ENCODE data around the gene NOS1.

NOS1 gene

DNA sequence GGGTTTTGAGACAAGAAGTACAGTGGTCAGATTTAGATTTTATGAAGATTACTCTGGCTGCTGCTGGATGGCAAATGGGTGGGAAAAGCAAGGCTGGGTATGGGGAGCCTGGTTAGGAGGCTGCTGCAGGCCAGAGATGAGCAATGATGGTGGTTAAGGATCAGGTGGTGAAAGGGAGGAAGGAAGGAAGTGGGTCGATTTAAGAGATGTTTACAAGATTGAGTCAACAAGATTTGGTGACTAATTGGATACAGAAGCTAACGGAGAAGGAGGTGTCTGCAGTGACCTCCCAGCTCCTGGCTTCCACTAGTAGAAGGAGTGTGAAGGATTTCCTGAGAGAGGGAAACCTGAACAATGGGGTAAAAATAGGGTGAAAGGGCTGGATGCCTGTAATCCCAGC lies 18.7 kb downstream of the NOS1 start:
- DNase-seq (ENCODE audit: low spot score), result no peak
- TF ChIP-seq, protein P1, sequence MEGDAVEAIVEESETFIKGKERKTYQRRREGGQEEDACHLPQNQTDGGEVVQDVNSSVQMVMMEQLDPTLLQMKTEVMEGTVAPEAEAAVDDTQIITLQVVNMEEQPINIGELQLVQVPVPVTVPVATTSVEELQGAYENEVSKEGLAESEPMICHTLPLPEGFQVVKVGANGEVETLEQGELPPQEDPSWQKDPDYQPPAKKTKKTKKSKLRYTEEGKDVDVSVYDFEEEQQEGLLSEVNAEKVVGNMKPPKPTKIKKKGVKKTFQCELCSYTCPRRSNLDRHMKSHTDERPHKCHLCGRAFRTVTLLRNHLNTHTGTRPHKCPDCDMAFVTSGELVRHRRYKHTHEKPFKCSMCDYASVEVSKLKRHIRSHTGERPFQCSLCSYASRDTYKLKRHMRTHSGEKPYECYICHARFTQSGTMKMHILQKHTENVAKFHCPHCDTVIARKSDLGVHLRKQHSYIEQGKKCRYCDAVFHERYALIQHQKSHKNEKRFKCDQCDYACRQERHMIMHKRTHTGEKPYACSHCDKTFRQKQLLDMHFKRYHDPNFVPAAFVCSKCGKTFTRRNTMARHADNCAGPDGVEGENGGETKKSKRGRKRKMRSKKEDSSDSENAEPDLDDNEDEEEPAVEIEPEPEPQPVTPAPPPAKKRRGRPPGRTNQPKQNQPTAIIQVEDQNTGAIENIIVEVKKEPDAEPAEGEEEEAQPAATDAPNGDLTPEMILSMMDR (IDR thresholded peaks at IDR 0.05; ENCODE audit: extremely low read depth, missing control alignments), result no peak

DNA sequence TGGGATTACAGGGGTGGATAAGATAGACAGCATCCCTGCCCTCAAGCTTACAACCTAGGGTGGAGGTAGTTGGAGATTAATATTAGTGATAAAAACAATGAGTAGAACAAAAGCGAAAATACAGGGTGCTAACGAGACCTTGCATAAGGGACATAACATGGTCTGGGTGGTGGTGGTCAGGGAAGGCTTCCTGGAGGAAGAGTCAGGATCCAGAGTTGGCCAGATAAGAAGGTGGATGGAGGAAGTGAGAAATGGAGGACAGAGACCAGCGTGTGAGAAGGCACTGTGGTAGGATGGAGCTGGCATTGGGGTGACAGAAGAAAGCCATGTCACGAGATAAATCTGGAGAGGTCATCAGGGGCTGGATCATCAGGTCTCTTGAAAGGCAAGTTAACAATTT lies 19.2 kb downstream of the NOS1 start:
- no peak for DNase-seq (ENCODE audit: low spot score)
- TF ChIP-seq, protein P1 (IDR thresholded peaks at IDR 0.05; ENCODE audit: extremely low read depth, missing control alignments), result no peak

DNA sequence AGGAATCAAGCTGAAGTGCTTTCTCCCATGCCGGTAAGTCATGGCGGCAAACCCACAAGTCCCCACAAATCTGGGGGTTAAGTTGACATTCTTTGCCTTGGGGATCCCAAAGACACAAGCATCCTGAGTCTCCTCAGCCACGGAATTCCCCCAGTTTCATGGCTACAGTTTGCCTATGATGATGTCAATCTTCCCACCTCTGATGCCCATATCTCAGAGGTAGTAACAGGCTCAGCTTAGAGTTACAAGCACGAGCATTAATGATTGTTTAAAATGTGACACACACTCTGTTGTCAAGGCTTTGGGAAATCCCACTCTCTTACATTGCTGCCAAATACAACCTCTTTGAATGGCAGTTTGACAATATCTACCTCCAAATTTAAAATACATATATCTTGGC lies 22.3 kb downstream of the NOS1 start:
- TF ChIP-seq, protein P1 (IDR thresholded peaks at IDR 0.05; ENCODE audit: extremely low read depth, missing control alignments), result no peak
- no peak for DNase-seq (ENCODE audit: low spot score)

DNA sequence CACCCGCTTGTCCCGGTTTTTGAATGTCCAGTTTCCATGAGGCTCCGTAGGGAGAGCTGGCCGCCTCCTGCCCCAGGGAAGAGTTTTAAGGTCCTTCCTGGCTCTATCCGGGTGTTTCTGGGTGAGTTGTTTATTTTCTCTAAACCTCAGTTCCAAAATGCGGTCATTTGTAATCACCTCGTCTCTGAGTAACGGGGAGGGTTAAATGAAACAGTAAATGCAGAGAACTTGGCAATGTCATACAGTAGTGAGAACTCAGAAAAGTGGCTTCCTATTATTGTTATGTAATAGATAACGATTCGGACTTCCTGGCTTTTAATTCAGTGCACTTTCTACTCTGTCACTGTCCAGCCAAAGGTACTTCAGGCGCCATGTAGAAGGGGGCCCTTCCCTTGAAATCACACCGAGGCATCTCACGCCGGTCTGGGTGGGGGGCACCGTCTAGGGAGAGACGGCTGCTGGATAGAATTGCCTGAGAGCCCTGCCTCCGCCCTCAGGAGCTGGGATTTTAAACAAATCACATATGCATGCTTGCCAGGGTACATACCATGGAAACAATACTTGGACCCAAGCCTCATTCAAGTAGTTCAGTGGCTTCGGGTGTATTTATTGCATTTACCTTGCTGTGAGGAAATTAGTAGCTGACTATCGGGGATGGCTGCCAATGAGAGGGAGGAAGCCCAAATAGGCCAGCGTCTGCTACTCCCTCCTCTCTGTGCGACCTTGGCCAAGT lies 26.4 kb downstream of the NOS1 start:
- TF ChIP-seq, protein P1 (IDR thresholded peaks at IDR 0.05; ENCODE audit: extremely low read depth, missing control alignments), result no peak
- no peak for DNase-seq (ENCODE audit: low spot score)

DNA sequence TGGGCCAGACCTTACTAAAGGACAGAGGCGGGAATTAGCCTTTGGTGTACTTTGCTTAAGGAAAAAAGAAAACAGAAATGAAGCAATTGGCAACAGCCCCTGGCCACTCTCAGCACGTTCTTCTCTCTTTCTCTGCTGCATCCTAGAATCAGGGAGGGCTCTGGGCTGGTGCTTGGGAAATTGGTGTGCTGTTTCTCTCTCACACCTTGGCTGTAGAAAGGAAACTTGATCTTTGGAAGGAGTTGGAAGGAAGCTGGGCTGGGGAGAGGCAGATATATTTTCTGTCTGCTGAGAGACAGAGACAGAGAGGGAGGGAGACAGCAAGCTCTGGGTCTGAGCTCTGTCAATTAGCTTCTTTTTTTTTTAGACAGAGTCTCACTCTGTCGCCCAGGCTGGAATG lies 27.4 kb downstream of the NOS1 start:
- DNase-seq (ENCODE audit: low spot score), result no peak
- TF ChIP-seq, protein P1 (IDR thresholded peaks at IDR 0.05; ENCODE audit: extremely low read depth, missing control alignments), result no peak

DNA sequence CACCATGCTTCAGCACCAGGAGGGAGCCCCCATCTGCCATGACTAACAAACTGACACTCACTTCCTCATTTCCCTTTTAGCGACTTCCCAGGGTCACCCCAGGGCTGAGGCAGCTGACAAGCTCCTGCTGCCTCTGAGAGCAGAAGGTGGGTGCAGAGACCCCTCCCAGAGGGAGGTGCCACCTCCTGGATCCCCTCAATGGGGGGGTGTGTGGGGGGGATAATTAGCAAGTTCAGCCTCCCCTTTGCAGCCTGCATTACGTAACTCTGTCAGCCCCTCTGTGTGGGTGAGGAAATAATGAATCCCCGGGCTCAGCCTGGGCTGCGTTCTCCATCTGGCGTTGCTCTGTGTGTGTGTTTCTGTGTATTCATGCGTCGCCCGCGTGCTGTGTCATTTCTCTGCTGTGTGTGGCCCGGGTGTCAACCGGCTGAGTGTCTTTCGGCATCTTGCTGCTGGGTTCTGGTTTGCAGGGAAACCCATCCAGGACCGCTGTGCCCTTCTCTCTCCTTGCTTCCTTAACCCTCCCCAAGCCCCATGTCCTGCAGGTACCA lies 28.0 kb downstream of the NOS1 start:
- TF ChIP-seq, protein P1 (IDR thresholded peaks at IDR 0.05; ENCODE audit: extremely low read depth, missing control alignments), result no peak

DNA sequence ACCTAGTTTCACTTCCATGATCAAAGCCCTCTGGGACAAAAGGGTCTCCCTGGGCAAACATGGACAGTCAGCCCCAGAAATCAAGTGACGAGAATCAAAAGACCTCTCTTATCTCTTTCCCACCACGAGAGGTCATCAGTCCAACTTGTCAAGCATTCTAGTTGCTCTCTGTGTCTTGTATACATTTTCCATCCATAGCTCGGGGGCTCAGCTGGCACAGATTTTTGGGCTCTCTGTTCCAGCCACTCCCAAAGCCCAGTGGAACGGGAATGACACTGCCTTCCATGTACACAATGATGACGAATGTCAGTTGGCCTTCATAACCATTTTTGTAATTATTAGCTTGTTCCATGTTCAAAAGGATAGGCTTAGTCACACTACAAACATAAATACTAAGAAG lies 29.7 kb downstream of the NOS1 start:
- no peak for DNase-seq (ENCODE audit: low spot score)
- TF ChIP-seq, protein P1 (IDR thresholded peaks at IDR 0.05; ENCODE audit: extremely low read depth, missing control alignments), result no peak

More for the DNA sequence above, 28.0 kb downstream of the NOS1 start:
- no peak for DNase-seq (ENCODE audit: low spot score)

Measured in GM20000 (cell line).